GM12878 (cell line): ENCODE data around the gene ADGRE3. TPM values are rescaled to one million over a fixed set of nuclear protein-coding genes. Genes with fewer than 3 reads are reported as not detected.

Experiments
- CBX5 ChIP-seq: sonication (generic); IDR thresholded peaks from 2 replicates; pipeline ENCODE4 v1.6.1; 2016; ENCODE audit warnings: low read depth, moderate library complexity, mild to moderate bottlenecking, inconsistent platforms
- CHD2 ChIP-seq: IDR thresholded peaks from 2 replicates; pipeline ENCODE4 v1.6.1; 2011; ENCODE audit warnings: low read depth, low read length, improper control_type of control experiment, borderline replicate concordance
- EP300 ChIP-seq, 2 experiments: fragments of 150-350 bp in 1 of 2; IDR thresholded peaks; 2 replicates each; pipeline ENCODE4 v1.6.1; 2011 to 2012; ENCODE audit warnings: low read depth in 2 of 2, low read length in 2 of 2, borderline replicate concordance in 1 of 2, improper control_type of control experiment in 1 of 2, inconsistent platforms in 1 of 2; ENCODE audit not compliant: control insufficient read depth in 1 of 2
- IRF4 ChIP-seq: IDR thresholded peaks from 2 replicates; pipeline ENCODE4 v1.6.1; 2011; ENCODE audit warnings: low read depth, low read length
- JUNB ChIP-seq: IDR thresholded peaks from 2 replicates; pipeline ENCODE4 v1.6.1; 2016; ENCODE audit warnings: antibody characterized with exemption, mild to moderate bottlenecking
- LARP7 ChIP-seq: fragments of 450-650 bp; IDR thresholded peaks from 2 replicates; pipeline ENCODE4 v1.6.1; 2017; ENCODE audit warnings: mild to moderate bottlenecking
- MEF2B ChIP-seq: fragments of 450-650 bp; IDR thresholded peaks from 2 replicates; pipeline ENCODE4 v1.6.1; 2018; ENCODE audit warnings: mild to moderate bottlenecking, moderate library complexity; ENCODE audit not compliant: partially characterized antibody, poor library complexity, severe bottlenecking
- MTA2 ChIP-seq: fragments of 450-650 bp; IDR thresholded peaks from 2 replicates; pipeline ENCODE4 v1.6.1; 2016; ENCODE audit warnings: low read depth, mild to moderate bottlenecking, moderate library complexity
- MYB ChIP-seq: fragments of 150-350 bp; IDR thresholded peaks from 2 replicates; pipeline ENCODE4 v1.6.1; 2014; ENCODE audit warnings: mild to moderate bottlenecking, low read depth, low read length, borderline replicate concordance
- NFIC ChIP-seq: IDR thresholded peaks from 2 replicates; pipeline ENCODE4 v1.6.1; 2012; ENCODE audit warnings: low read depth, mild to moderate bottlenecking, inconsistent platforms, low read length, moderate library complexity
- PAX8 ChIP-seq: fragments of 450-650 bp; IDR thresholded peaks from 2 replicates; pipeline ENCODE4 v1.6.1; 2017; ENCODE audit warnings: mild to moderate bottlenecking, moderate library complexity
- RUNX3 ChIP-seq: IDR thresholded peaks from 2 replicates; pipeline ENCODE4 v1.6.1; 2012; ENCODE audit warnings: low read length, inconsistent platforms
- TAF1 ChIP-seq: IDR thresholded peaks from 2 replicates; pipeline ENCODE4 v1.6.1; 2011; ENCODE audit warnings: mild to moderate bottlenecking, low read depth, low read length, borderline replicate concordance
- TCF12 ChIP-seq: IDR thresholded peaks from 2 replicates; pipeline ENCODE4 v1.6.1; 2011; ENCODE audit warnings: low read depth, mild to moderate bottlenecking, low read length
- TCF7 ChIP-seq: IDR thresholded peaks from 2 replicates; pipeline ENCODE4 v1.6.1; 2014; ENCODE audit warnings: antibody characterized with exemption, borderline replicate concordance
- YBX1 ChIP-seq: fragments of 450-650 bp; IDR thresholded peaks from 2 replicates; pipeline ENCODE4 v1.6.1; 2016; ENCODE audit warnings: antibody characterized with exemption
- YY1 ChIP-seq: IDR thresholded peaks from 2 replicates; pipeline ENCODE4 v1.6.1; 2011; ENCODE audit warnings: low read depth, mild to moderate bottlenecking, low read length
- ZNF622 ChIP-seq: fragments of 450-650 bp; IDR thresholded peaks from 2 replicates; pipeline ENCODE4 v1.6.1; 2017; ENCODE audit warnings: mild to moderate bottlenecking, inconsistent platforms
- polyA plus RNA-seq, 11 experiments: library from polyadenylated mRNA; depleted of rRNA in 4 of 11; unstranded in 6 of 11; stranded (reverse) in 5 of 11; fragments of >200 nt; fragmentation: Nextera tagmentation in 4 of 11; fragmentation: Illumina TruSeq in 1 of 11; extraction: Ambion mirVana in 4 of 11; extraction: Trizol in 1 of 11; gene quantifications; 1 replicate in 1 of 11; 2 replicates in 10 of 11; pipeline versions ENCODE4 v1.2.1 to v1.2.3, GENCODE V29; 2011 to 2016; ENCODE audit warnings: inconsistent platforms in 2 of 11, missing spikeins in 2 of 11, low read depth in 1 of 11
- total RNA-seq, 4 experiments: library from RNA; depleted of rRNA in 3 of 4; stranded (reverse); fragments of >200 nt in 3 of 4; fragmentation: Illumina TruSeq in 1 of 4; extraction: Trizol in 1 of 4; gene quantifications; 2 replicates each; pipeline versions ENCODE4 v1.2.1 to v1.2.3, GENCODE V29; 2013 to 2021
- TF ChIP-seq, protein P1 (sequence below): fragments of 450-650 bp; IDR thresholded peaks from 2 replicates; pipeline ENCODE4 v1.6.1; 2017; ENCODE audit warnings: antibody characterized with exemption, mild to moderate bottlenecking, moderate library complexity
- TF ChIP-seq, protein P2 (sequence below): IDR thresholded peaks from 2 replicates; pipeline ENCODE4 v1.6.1; 2012; ENCODE audit warnings: mild to moderate bottlenecking, low read depth, low read length
- TF ChIP-seq, protein P3 (sequence below): IDR thresholded peaks from 2 replicates; pipeline ENCODE4 v1.6.1; 2011; ENCODE audit warnings: mild to moderate bottlenecking, low read depth, low read length, moderate library complexity; ENCODE audit not compliant: insufficient replicate concordance
- TF ChIP-seq, protein P4 (sequence below): fragments of 450-650 bp; IDR thresholded peaks from 2 replicates; pipeline ENCODE4 v1.6.1; 2018; ENCODE audit warnings: mild to moderate bottlenecking, low read depth, moderate library complexity; ENCODE audit not compliant: partially characterized antibody

The ADGRE3 gene
- total and polyA plus RNA-seq, 10 of the 15 experiments (the other 5 are each of a cell fraction or from before 2014, with no cell fraction given) = 0.04 to 0.10 (median 0.05) TPM; not detected in 6

DNA sequence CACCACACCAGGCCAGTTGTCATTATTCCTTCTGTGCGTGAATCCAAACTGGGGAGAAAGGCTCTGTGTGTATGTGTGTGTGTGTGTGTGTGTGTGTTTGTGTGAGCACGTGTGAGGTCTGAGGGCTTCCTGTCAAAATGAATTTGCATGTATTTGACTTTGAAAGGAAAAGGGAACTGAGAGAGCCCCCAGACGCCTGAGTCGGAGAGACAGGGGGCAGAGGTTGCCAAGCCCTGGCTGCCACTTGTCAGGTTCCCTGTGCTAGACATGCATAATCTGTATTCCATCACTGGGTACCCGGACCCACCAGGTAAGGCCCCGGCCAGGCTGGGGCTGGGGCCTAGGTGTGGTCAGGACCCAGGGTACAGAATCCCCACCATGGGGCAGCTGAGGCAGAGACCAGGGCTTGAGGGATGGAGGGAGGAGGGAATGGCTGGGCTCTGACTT lies 91.7 kb downstream of the ADGRE3 start, which contains the start of gene CLEC17A (continued):
- TF ChIP-seq, protein P1, sequence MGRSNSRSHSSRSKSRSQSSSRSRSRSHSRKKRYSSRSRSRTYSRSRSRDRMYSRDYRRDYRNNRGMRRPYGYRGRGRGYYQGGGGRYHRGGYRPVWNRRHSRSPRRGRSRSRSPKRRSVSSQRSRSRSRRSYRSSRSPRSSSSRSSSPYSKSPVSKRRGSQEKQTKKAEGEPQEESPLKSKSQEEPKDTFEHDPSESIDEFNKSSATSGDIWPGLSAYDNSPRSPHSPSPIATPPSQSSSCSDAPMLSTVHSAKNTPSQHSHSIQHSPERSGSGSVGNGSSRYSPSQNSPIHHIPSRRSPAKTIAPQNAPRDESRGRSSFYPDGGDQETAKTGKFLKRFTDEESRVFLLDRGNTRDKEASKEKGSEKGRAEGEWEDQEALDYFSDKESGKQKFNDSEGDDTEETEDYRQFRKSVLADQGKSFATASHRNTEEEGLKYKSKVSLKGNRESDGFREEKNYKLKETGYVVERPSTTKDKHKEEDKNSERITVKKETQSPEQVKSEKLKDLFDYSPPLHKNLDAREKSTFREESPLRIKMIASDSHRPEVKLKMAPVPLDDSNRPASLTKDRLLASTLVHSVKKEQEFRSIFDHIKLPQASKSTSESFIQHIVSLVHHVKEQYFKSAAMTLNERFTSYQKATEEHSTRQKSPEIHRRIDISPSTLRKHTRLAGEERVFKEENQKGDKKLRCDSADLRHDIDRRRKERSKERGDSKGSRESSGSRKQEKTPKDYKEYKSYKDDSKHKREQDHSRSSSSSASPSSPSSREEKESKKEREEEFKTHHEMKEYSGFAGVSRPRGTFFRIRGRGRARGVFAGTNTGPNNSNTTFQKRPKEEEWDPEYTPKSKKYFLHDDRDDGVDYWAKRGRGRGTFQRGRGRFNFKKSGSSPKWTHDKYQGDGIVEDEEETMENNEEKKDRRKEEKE = no peak; the same call in 1 of the 2 replicates
- TF ChIP-seq EP300 (IDR thresholded peaks at IDR 0.05; ENCODE audit: borderline replicate concordance in 1 of 2, control insufficient read depth in 1 of 2, low read depth in 2 of 2, low read length in 2 of 2) (peak; percentile 80 to 86), TCF7 (peak; percentile 36; the same call in 1 of the 2 replicates), IRF4 (peak; percentile 86), MYB (no peak), CHD2 (0 out of 2 replicates have a peak, but pooled peaks have one; percentile 45), LARP7 (peak; percentile 83), MEF2B (peak; percentile 77), PAX8 (no peak), YY1 (peak; percentile 60), ZNF622 (no peak), RUNX3 (peak; percentile 75), CBX5 (no peak), TCF12 (no peak), TAF1 (peak; percentile 94), NFIC (peak; percentile 55; the same call in 1 of the 2 replicates), YBX1 (no peak), MTA2 (peak; percentile 90), JUNB (no peak; the same call in 1 of the 2 replicates)
- TF ChIP-seq, protein P2, sequence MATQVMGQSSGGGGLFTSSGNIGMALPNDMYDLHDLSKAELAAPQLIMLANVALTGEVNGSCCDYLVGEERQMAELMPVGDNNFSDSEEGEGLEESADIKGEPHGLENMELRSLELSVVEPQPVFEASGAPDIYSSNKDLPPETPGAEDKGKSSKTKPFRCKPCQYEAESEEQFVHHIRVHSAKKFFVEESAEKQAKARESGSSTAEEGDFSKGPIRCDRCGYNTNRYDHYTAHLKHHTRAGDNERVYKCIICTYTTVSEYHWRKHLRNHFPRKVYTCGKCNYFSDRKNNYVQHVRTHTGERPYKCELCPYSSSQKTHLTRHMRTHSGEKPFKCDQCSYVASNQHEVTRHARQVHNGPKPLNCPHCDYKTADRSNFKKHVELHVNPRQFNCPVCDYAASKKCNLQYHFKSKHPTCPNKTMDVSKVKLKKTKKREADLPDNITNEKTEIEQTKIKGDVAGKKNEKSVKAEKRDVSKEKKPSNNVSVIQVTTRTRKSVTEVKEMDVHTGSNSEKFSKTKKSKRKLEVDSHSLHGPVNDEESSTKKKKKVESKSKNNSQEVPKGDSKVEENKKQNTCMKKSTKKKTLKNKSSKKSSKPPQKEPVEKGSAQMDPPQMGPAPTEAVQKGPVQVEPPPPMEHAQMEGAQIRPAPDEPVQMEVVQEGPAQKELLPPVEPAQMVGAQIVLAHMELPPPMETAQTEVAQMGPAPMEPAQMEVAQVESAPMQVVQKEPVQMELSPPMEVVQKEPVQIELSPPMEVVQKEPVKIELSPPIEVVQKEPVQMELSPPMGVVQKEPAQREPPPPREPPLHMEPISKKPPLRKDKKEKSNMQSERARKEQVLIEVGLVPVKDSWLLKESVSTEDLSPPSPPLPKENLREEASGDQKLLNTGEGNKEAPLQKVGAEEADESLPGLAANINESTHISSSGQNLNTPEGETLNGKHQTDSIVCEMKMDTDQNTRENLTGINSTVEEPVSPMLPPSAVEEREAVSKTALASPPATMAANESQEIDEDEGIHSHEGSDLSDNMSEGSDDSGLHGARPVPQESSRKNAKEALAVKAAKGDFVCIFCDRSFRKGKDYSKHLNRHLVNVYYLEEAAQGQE = no peak
- TF ChIP-seq, protein P3, sequence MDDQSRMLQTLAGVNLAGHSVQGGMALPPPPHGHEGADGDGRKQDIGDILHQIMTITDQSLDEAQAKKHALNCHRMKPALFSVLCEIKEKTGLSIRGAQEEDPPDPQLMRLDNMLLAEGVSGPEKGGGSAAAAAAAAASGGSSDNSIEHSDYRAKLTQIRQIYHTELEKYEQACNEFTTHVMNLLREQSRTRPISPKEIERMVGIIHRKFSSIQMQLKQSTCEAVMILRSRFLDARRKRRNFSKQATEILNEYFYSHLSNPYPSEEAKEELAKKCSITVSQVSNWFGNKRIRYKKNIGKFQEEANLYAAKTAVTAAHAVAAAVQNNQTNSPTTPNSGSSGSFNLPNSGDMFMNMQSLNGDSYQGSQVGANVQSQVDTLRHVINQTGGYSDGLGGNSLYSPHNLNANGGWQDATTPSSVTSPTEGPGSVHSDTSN = no peak
- TF ChIP-seq, protein P4, sequence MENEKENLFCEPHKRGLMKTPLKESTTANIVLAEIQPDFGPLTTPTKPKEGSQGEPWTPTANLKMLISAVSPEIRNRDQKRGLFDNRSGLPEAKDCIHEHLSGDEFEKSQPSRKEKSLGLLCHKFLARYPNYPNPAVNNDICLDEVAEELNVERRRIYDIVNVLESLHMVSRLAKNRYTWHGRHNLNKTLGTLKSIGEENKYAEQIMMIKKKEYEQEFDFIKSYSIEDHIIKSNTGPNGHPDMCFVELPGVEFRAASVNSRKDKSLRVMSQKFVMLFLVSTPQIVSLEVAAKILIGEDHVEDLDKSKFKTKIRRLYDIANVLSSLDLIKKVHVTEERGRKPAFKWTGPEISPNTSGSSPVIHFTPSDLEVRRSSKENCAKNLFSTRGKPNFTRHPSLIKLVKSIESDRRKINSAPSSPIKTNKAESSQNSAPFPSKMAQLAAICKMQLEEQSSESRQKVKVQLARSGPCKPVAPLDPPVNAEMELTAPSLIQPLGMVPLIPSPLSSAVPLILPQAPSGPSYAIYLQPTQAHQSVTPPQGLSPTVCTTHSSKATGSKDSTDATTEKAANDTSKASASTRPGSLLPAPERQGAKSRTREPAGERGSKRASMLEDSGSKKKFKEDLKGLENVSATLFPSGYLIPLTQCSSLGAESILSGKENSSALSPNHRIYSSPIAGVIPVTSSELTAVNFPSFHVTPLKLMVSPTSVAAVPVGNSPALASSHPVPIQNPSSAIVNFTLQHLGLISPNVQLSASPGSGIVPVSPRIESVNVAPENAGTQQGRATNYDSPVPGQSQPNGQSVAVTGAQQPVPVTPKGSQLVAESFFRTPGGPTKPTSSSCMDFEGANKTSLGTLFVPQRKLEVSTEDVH = no peak
